HPDE6-E6E7 (cell line): ENCODE results near the gene MCM3AP.

Experiments used
- DNase-seq: peaks from one replicate; pipeline ENCODE4 v3.0.0; 2011; ENCODE audit warnings: missing footprints; ENCODE audit errors: extremely low spot score

The MCM3AP gene

GRCh38 chr21:46285206-46285661, at the start of gene MCM3AP:
Gene MCM3AP (minus strand): TSS chr21:46285611. CDS start chr21:46285286, 325 bp downstream.
- DNase-seq = no peak

- DNase-seq = no peak
Observed at GRCh38 chr21:46334351-46335140, 49.1 kb upstream of the MCM3AP start.

GRCh38 chr21:46329796-46330195, 44.4 kb upstream of the MCM3AP start:
- no peak for DNase-seq

GRCh38 chr21:46328151-46328550, 42.7 kb upstream of the MCM3AP start:
- no peak for DNase-seq

GRCh38 chr21:46327711-46328110, 42.3 kb upstream of the MCM3AP start:
- no peak for DNase-seq

GRCh38 chr21:46326110-46326703, 40.8 kb upstream of the MCM3AP start:
- DNase-seq = no peak

- peak; percentile 60 for DNase-seq
Observed at GRCh38 chr21:46325073-46325912, 39.9 kb upstream of the MCM3AP start.

- DNase-seq = peak; percentile 50
Observed at GRCh38 chr21:46324390-46325072, 39.1 kb upstream of the MCM3AP start.

- DNase-seq = peak; percentile 94
Observed at GRCh38 chr21:46323710-46324389, 38.4 kb upstream of the MCM3AP start, which contains the start of the genes C21orf58 and PCNT. Gene C21orf58 (minus strand): TSS chr21:46323870. CDS start chr21:46322738, 1,132 bp downstream. Gene PCNT (plus strand): TSS chr21:46324156. CDS start chr21:46324229, 73 bp downstream.

GRCh38 chr21:46323227-46323709, 37.9 kb upstream of the MCM3AP start:
- DNase-seq = no peak

GRCh38 chr21:46322351-46323226, 37.2 kb upstream of the MCM3AP start:
- DNase-seq = no peak

GRCh38 chr21:46320331-46320801, 35.0 kb upstream of the MCM3AP start:
- no peak for DNase-seq

- DNase-seq = no peak
Observed at GRCh38 chr21:46319186-46319585, 33.8 kb upstream of the MCM3AP start.

- no peak for DNase-seq
Observed at GRCh38 chr21:46318464-46318845, 33.0 kb upstream of the MCM3AP start.

GRCh38 chr21:46317710-46318463, 32.5 kb upstream of the MCM3AP start:
- DNase-seq = no peak

GRCh38 chr21:46316708-46317324, 31.4 kb upstream of the MCM3AP start:
- no peak for DNase-seq

- DNase-seq = no peak
Observed at GRCh38 chr21:46314441-46315020, 29.1 kb upstream of the MCM3AP start.

- DNase-seq = no peak
Observed at GRCh38 chr21:46312949-46313348, 27.5 kb upstream of the MCM3AP start.
